ENCODE measurements around the gene MEIKIN. TPM values are rescaled to one million over a fixed set of nuclear protein-coding genes. Genes with fewer than 3 reads are reported as not detected.

Gene MEIKIN
- total RNA-seq, 1 experiment from 2014 or later, result not detected

- Mint-ChIP-seq H3K9me3 (ENCODE audit: low read depth, unreplicated experiment) (no peaks in the 10 kb centered on the region), H3K4me1 (ENCODE audit: low read depth, unreplicated experiment) (no peaks in the 10 kb centered on the region), H3K4me3 (ENCODE audit: low read depth, unreplicated experiment) (no peak overlapping the region), H3K27me3 (ENCODE audit: unreplicated experiment) (peaks cover 40% of the 10 kb centered on the region), H3K27ac (ENCODE audit: unreplicated experiment) (no peak overlapping the region), H3K36me3 (ENCODE audit: insufficient read depth, unreplicated experiment) (no peaks in the 10 kb centered on the region)
- no TSS peak for BruUV-seq (replicated peaks)
- no peak for DNase-seq
- no peak for TF ChIP-seq CTCF (IDR thresholded peaks at IDR 0.05; ENCODE audit: unreplicated experiment)
- intact Hi-C loops (cut with micrococcal nuclease; ENCODE audit: unreplicated experiment), result no loop called here
- CTCF ChIA-PET, result no interaction called here
Observed at GRCh38 chr5:131987251-131987650, 41.8 kb upstream of the MEIKIN start.

- CTCF ChIA-PET, result no interaction called here
Observed at GRCh38 chr5:131986161-131986912, 40.9 kb upstream of the MEIKIN start.

GRCh38 chr5:131984956-131985665 lies 39.6 kb upstream of the MEIKIN start:
- H3K9me3 Mint-ChIP-seq (ENCODE audit: low read depth, unreplicated experiment), result no peaks in the 10 kb centered on the region
- CTCF ChIA-PET, result no interaction called here
- H3K4me3 Mint-ChIP-seq (ENCODE audit: low read depth, unreplicated experiment), result no peak overlapping the region

More at GRCh38 chr5:131986161-131986912, 40.9 kb upstream of the MEIKIN start:
- Mint-ChIP-seq H3K9me3 (ENCODE audit: low read depth, unreplicated experiment) (no peaks in the 10 kb centered on the region), H3K27ac (ENCODE audit: unreplicated experiment) (no peak overlapping the region), H3K4me3 (ENCODE audit: low read depth, unreplicated experiment) (no peak overlapping the region), H3K36me3 (ENCODE audit: insufficient read depth, unreplicated experiment) (no peaks in the 10 kb centered on the region), H3K27me3 (ENCODE audit: unreplicated experiment) (peaks cover 40% of the 10 kb centered on the region), H3K4me1 (ENCODE audit: low read depth, unreplicated experiment) (no peaks in the 10 kb centered on the region)
- BruUV-seq (replicated peaks), result no TSS peak
- TF ChIP-seq CTCF (IDR thresholded peaks at IDR 0.05; ENCODE audit: unreplicated experiment), result no peak
- no peak for DNase-seq
- intact Hi-C loops (cut with micrococcal nuclease; ENCODE audit: unreplicated experiment), result no loop called here

GRCh38 chr5:131983244-131983771 lies 37.8 kb upstream of the MEIKIN start:
- Mint-ChIP-seq H3K36me3 (ENCODE audit: insufficient read depth, unreplicated experiment) (no peaks in the 10 kb centered on the region), H3K27me3 (ENCODE audit: unreplicated experiment) (peaks cover 50% of the 10 kb centered on the region), H3K4me3 (ENCODE audit: low read depth, unreplicated experiment) (no peak overlapping the region), H3K4me1 (ENCODE audit: low read depth, unreplicated experiment) (no peaks in the 10 kb centered on the region), H3K9me3 (ENCODE audit: low read depth, unreplicated experiment) (no peaks in the 10 kb centered on the region), H3K27ac (ENCODE audit: unreplicated experiment) (no peak overlapping the region)
- no peak for DNase-seq
- intact Hi-C loops (cut with micrococcal nuclease; ENCODE audit: unreplicated experiment), result no loop called here
- TF ChIP-seq CTCF (IDR thresholded peaks at IDR 0.05; ENCODE audit: unreplicated experiment), result no peak
- BruUV-seq (replicated peaks), result no TSS peak
- CTCF ChIA-PET, result interaction anchor here (0.6 kb wide), 1 partner anchor 12 kb away, joined by 3 read pairs; no protein-coding TSS in a partner anchor

More at GRCh38 chr5:131984956-131985665, 39.6 kb upstream of the MEIKIN start:
- Mint-ChIP-seq H3K36me3 (ENCODE audit: insufficient read depth, unreplicated experiment) (no peaks in the 10 kb centered on the region), H3K4me1 (ENCODE audit: low read depth, unreplicated experiment) (no peaks in the 10 kb centered on the region), H3K27me3 (ENCODE audit: unreplicated experiment) (peaks cover 50% of the 10 kb centered on the region), H3K27ac (ENCODE audit: unreplicated experiment) (no peak overlapping the region)
- no TSS peak for BruUV-seq (replicated peaks)
- intact Hi-C loops (cut with micrococcal nuclease; ENCODE audit: unreplicated experiment), result no loop called here
- no peak for TF ChIP-seq CTCF (IDR thresholded peaks at IDR 0.05; ENCODE audit: unreplicated experiment)
- no peak for DNase-seq

Data from Calu3 (cell line).